GM21515 (cell line): ENCODE results near the gene CDH22.

Experiments used
- ATAC-seq: cut with Tn5 transposase; IDR thresholded peaks from one replicate; pipeline ENCODE4 v1.9.1; 2021; ENCODE audit not compliant: unreplicated experiment

Gene CDH22

DNA sequence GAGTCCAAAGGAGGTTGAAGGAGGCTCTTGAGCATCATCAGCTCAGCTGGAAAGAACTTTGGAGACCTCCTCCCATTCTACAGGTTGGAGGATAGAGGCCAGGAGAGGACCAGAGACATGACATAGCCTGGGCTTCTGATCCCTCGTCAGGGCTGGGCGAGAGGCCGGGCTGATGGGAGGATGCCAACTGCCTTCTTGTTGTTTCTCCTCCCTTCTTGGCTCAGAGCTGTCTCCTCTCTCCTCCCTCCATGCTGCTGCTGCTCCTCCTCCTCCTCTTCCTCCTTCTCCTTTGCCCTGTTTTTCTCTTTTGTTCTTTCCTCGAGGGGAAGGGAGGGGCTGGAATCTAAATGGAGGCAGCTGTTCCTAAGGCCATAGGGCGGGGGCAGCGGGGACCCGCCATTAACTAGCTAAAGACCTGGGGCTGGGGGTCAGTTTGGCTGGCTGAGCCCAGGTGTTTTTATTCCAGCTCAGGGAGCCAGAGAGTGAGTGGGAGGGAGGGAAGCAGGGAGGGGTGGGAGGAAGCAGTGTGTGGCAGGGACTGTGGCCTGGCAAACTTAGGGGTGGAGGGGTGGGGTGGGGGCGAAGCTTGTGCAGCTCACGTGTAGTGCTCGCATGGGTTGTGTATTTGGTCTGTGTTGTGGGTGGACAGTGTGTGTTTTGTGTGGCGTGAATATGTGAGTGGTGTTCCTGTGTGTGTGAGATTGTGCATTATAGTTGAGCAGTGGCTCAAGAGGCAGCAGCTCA lies 105.4 kb downstream of the CDH22 start:
- no peak for ATAC-seq

GRCh38 chr20:46200582-46201570 lies 107.4 kb downstream of the CDH22 start:
- ATAC-seq = no peak

- no peak for ATAC-seq
These were observed 109.1 kb downstream of the CDH22 start for GRCh38 chr20:46199198-46199597.

- no peak for ATAC-seq
These were observed 111.3 kb downstream of the CDH22 start for GRCh38 chr20:46196990-46197389.

DNA sequence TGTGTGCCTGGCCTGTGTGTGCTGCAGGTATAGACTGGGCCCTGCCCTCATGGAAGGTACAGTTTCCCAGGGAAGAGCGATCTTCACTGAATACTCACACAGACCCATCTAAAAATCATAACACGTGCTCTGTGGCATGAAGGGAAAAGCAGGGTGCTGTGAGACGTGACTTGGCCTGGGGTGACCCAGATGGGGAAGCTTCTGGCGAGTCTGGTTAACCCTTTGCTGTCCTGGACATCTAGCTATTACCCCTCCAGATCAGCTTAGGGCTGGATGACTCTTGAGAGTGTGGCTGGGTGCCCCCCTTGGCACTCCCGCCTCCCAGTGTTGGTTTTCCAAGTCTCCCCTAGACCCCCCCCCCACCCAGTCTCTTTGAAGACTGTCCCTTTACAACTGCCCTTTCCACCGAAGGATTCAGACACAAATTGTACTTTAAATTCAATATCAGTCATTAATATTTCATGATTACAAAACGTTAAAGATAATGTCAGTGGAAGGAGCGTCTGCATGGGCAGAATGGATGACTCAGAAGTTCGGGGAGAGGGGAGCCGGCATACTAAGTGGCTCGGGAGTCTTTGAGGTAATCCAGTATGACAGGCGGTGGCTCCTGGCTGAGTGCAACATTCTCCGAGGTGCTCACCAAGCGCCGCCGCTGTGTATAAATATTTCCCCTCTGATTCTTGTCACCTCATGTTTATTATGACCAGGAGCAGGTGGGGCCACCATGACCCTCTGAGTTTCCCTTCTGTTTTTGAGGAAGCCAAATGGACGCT lies 112.8 kb downstream of the CDH22 start:
- ATAC-seq = no peak

GRCh38 chr20:46194409-46194808 lies 113.9 kb downstream of the CDH22 start:
- no peak for ATAC-seq

- no peak for ATAC-seq
These were observed 115.8 kb downstream of the CDH22 start for GRCh38 chr20:46192376-46192944.

DNA sequence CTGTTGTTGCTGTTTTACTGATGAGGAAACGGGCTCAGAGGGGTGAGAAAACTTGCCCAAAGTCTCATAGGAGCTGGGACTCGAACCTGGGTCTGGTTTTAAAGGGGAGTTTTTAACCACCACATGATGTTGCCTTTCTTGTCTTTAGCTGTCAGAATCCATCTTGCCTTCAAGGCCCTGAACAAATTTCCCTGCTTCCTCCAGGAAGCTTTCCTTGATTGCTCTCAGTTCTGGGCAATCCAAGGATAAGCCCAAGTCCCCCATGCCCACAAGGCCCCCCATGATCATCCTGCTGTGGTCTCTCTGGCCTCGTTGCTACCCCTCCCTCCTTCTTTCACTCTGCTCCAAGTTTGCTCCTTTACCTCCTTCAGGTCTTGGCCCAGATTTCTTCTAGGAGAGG lies 116.7 kb downstream of the CDH22 start:
- no peak for ATAC-seq

DNA sequence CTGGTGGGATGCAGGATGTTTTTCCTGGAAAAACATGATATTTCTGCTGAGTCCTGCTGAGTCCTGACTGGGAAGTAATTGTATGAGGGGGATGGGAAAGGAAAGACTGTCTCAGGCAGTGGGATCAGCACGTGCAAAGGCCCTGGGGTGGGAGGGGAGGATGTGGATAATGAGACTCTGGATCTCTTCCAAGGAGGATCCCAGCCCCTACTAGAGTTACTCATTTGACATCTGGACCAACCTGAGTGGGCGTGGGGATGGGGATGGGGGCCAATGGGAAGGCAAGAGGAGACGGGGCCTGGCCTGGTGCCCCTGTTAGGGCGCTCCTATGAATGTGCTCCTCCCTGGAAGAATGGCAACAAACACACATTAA lies 117.1 kb downstream of the CDH22 start:
- no peak for ATAC-seq

DNA sequence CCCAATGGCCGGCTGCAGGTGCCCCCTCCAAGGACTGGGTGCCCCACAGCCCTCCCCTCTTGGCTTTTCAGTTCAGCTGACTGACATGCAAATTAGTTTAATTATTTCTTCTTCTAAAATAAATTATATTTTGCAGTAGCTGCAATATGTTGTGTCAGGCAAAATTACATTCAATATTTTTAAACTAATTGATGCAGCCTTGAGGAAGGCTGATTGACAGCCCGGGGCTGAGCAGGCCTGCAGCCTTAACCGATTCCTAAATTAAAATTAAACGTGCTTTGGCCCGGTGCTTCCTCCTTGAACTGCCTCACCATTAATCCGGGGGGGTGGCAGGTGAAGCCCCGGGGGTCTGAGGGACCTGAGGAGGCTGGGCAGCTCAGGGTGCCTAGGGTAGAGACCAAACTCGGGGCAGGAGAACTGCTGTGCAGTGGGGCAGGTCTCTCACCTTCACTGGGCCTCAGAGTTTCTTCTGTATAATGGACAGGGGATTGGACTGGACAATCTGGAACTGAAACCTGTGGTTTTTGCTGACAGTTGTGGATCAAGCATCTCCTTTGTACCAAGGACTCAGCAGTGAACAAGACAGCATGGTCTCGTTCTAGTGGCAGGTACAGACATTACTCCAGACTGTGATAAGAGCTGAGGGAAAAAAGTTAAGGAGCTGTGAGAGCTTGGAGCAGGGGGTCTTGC lies 117.7 kb downstream of the CDH22 start:
- no peak for ATAC-seq

DNA sequence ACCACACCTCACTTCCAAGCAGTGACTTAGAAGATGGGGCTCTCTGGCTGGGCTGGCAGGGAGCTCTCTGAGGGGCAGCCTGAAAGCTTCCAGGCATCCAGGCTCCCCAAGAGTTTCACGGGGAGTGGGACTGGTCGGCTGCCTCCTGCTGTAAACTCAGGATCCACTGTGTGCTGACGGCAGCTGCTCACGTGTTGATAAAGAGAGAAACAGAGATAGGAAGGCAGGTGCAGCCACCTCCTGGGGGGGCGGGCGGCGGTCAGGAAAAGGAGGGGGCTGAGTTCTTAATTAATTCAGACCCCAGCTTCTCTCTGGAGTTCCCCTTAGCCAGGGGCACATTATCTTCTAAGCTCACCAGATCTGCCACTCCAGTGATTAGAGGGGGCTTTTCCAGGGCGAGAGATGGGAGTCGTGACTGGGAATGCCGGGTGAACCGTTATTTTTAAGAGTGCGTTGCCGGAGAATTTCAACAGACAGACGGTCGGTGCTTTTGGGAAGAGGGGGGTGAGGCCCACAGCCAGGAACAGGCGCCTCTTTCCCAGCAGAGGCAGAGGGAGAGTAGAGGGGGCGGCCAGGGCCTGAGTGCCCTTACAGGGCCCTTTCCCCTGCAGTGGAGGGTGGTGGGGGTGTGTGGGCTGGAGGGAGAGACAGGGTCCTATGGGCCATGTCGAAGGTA lies 119.3 kb downstream of the CDH22 start:
- no peak for ATAC-seq

DNA sequence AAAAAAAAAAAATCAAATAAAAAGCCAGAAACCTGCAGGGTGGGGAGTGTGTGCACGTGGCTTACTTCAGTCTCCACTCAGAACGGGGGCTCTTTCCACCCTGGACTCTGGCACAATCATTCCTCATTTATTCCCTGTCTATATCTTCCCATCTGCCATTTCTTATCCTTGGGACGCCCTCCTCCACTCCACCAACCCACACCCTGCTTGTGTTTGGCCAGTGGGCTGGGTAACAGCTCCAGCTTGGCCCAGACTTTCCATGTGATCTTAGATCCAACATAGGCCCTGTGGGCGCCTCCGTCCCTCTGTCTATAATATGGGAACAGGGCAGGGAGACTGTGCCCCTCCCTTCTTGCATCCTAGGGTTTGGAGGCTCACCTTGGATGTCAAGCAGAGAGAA lies 122.1 kb downstream of the CDH22 start:
- ATAC-seq = no peak

- no peak for ATAC-seq
These were observed 122.9 kb downstream of the CDH22 start for GRCh38 chr20:46185353-46185752.

DNA sequence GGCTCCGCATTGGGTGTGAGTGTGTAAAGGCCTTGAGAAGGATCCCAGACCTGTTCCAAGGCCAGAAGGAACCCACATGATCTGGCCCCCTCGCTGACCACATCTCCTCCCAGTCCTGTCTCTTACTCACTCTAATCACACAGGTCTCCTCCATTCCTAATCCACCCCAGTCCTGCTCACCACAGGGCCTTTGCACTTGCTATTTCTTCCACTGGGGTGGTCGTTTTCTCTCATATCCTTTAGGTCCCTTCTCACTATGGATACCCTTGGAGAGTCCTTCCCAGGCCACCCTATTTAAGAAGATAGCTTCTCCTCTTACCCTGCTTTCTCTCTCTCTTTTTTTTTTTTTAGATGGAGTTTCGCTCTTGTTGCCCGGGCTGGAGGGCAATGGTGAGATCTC lies 124.5 kb downstream of the CDH22 start:
- ATAC-seq = no peak

DNA sequence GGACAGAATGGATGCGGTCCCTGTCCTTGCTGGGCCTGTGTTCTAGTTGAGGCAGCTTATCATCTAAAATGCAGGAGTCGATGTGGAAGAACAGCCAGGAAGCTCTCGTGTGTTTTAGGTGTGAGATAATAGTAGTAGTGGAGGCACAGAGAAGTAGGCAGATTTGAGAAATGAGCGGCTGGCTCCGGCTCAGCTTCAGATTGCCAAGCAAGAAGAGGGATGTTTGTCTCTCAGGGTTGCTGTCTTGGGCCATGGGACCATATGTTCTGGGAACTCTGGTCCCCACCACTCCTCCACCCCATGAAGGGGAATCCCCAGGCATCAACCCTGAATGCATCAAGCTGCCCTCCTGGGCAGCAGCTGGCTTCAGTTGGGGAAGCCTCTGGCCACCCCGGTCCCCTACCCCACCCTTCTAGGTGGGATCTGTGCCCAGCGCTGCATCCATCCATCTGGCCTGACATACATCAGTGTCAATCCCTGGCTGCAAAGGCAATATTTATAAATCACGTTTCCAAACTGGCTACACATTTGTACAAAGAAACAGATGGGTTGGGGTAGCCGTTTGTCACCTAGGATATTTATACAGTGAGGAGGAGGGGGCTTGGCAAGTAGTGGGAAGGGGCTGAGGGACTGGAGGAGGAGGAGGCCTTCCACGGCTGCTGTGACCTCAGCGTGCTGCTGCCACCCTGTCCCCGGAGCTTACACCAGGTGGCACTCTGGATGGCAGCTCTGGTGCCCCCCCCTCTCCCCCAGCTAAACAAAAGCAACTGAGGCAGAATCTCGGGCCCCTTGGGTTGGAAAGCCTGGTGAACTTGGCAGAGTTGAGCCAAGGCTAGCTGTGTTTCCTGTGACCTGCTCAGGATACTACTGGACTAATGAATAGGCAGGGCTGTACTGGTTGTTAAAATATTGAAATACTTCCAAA lies 125.8 kb downstream of the CDH22 start:
- no peak for ATAC-seq

GRCh38 chr20:46179862-46180261 lies 128.4 kb downstream of the CDH22 start:
- no peak for ATAC-seq

DNA sequence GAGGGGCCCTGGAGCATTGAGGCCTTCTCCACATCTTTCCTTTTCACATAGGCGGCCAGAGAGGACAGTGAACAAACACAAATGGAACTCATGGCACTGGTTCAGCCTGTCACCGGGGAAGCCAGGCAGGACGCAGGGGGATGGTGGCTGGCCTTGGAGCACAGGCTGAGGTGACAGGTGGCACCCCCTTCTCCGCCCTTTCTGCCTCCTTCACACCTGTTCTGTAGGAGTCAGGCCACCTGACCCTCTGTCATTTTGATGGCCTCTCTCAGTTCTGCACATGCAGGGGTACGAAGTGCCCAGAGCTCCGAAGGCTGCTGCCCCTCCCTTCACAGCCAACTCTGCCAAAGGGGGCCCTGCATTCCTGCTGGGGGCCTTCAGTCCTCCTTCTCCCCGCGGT lies 129.4 kb downstream of the CDH22 start:
- ATAC-seq = no peak

DNA sequence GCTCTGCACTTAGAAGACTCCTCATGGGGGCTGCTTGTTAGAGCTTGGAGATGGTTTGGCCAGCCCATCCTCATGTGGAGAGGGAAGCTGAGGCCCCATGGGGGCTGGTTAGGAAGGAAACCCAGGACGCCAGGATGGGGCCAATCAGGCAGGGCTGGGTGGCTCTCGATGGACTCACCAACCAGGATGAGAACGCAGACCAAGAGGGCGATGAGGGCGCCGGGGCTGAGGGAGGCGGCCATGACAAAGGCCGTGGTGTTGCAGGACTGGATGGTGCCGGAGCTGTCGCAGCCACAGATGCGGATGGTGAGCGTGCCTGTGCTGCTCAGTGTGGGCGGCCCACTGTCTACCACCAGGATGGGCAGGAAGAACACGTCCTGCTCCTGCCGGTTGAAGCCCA lies 130.5 kb downstream of the CDH22 start:
- no peak for ATAC-seq
